Midbrain (tissue), 1 donor: ENCODE measurements around the gene SNAI1.

ENCODE experiments used
- DNase-seq: peaks from one replicate; lab custom pipeline; 2025; lab: John Stamatoyannopoulos, UW

The SNAI1 gene

DNA sequence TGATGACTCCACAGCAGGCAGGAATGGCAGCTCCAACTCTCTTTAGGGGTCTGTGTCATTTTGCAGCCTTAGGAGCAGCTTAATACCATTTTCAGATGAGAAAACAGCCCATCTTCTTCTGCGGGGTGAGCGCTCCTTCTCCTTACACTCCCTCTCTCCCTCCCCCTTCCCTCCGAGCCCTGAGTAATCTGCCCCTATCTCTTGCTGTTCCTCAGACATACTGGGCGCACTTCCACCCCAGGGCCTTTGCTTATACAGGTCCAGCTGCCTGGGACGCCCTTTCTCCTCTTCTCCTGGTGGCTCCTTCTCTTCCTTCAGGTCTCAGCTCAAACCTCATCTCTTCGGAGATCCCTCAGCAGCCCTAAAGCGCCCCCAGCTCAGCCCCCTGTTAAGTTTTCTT, 54.8 kb downstream of the SNAI1 start:
- DNase-seq, result no peak

DNA sequence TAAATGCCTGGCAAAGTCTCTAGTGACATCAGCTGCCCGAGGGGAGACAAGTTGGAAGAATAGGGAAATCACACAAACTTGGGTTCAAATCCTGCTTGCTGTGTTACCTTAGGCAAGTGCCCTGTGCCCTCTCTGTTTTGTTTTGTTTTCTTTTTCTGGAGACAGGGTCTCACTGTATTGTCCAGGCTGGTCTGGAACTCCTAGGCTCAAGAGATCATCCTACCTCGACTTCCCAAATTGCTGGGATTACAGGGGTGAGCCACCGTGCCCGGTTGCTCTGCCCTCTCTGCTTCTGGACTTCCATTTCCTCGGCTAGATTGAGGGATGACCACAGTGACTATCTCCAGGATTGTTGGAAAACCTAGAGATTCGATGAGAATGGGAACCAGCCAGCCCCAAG, 55.4 kb downstream of the SNAI1 start:
- no peak for DNase-seq
